ENCODE results near the gene CDK17.
A peak's percentile ranks its signal among the peaks of the same experiment; 100 is the strongest.

The CDK17 gene

DNA sequence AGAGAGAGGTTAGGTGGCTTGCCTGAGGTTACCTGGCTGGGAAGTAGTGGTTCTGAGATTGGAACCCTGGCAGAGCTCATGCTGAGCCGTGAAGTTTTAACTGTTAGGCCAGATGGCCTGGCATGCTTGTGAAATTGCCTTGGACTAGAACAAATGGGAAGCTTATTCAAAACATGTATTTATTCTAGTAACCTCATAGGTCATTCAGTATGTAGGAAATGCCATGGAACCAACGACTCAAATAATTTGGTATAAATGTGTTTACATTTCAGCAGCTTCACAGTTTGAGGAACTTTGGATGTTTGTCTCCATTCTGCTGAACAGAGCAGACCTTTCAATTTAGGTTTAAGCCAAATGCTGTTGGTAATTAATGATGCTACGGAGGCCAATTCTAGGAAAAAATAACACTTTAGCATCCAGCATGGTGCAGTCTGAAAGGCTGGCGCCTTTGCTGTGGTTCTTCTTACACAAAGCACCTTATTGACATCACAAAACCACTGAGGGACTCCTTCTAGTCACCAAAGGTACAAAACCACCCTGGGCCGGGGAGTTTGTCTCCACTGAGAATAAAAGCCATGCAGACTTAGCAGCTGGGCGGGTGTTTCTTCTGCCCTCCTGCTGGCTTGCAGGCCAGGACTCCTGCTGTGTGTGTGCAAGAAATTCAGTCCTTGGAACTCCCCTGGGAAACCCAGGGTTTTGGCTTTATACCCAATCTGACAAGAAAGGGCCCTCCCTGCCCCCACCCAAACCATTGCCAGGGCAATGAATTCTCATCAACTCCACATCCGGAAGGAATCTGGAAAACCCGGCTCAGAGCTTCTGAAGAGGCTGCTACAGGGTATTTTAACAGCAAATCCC, 141.9 kb downstream of the CDK17 start:
- DNase-seq: peak; percentile 42

DNA sequence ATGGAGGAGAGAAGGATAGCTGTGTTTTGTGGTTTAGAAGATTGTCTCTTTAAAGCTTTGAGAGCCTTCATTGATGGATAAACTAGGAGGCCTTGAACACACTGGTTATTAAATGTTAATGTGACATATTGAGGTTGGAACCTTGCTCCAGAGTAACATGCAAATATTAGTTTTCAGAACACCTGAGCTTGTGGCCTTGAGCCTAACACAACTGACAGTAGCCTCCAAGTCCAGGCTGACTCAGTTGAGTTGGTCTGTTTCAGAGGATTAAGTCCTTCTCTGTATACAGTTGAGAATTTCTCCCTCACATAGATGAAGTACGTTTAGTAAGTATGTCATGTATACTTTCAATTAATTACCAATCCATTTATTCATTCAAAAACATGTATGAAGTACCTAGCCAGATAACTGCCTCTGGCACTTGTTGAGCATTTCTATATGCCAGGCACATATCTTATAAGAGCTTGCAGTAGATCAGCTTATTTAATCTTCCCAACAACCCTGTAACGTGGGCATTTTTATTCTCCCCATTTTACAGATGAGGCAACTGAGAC, 142.6 kb downstream of the CDK17 start:
- no peak for DNase-seq

DNA sequence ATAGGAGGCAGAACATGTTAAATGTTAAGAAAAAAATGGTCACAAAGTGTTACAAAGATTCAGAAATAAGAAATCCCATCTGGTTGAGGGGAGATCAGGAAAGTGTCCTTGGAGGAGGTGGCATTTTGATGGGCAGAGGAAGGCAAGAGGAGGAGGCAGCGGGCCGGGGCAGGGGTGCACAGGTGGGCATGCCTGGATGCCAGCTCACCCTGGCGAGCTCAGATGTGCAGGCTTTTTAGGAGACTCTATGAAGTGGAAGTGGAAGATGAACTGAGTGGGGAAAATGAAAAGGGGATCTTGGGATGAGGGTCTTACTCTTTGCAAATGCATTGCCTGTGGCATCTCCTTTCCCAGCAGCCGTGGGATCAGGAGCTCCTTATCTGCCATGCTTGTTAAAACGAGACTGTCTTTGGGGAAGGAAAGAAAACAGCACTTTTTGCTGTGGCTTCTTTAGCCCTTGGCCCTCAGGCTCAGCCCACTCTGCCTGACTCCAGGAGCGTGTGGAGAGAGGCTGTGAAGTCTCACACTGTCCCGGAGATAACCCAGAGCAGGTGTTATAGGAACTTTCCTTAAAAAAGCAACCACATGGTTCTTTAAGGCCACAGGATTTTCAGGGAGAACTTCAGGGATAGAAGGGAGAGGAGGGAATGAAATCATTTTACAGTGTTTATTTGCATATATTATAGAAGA, 143.4 kb downstream of the CDK17 start:
- no peak for DNase-seq

DNA sequence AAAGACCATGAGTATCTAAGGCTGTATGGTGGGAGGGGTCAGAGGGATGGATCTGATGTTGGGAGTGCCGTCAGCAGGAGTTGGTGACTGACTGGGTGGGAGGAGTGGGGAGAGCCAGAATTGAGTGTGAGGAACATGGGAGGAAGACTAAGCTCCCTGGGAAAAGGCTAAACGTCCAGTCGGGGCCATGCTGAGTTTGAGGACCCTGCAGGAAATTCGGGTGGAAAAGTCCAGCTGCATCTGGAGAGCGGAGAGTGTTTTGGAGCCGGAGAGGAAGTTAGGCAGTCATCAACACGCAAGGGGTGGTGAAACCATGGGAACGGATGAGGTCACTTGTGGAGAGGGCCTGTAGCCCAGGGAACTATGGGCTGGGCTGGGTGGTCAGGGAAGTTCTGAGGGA, 145.2 kb downstream of the CDK17 start:
- no peak for DNase-seq

DNA sequence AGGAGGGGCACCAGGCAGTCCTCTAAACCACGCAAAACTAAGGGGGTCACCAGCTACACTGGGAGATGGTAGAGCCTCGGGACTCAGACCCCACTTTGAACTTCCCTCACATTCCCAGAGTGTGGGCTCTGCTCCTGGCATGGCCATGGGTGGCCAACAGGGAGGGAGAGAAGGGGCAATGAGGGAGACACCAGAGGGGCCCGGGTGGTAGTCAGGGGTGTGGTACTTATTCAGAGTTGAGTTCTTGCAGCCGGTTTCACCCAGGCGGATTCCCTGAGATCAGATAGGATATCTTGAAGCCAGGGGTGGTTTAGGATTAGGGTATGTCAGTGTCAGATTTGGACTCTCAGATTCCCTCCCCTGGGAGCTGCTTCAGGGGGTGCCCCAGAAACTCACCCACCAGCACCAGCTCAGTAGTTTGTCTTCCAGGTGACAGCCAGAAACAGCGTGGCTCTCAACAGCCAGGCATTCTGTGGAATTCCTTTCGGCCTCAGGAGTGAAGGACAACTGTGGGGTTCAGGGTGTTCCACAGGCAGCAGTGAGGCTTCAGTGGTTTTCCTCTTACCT, 150.0 kb downstream of the CDK17 start:
- no peak for DNase-seq

DNA sequence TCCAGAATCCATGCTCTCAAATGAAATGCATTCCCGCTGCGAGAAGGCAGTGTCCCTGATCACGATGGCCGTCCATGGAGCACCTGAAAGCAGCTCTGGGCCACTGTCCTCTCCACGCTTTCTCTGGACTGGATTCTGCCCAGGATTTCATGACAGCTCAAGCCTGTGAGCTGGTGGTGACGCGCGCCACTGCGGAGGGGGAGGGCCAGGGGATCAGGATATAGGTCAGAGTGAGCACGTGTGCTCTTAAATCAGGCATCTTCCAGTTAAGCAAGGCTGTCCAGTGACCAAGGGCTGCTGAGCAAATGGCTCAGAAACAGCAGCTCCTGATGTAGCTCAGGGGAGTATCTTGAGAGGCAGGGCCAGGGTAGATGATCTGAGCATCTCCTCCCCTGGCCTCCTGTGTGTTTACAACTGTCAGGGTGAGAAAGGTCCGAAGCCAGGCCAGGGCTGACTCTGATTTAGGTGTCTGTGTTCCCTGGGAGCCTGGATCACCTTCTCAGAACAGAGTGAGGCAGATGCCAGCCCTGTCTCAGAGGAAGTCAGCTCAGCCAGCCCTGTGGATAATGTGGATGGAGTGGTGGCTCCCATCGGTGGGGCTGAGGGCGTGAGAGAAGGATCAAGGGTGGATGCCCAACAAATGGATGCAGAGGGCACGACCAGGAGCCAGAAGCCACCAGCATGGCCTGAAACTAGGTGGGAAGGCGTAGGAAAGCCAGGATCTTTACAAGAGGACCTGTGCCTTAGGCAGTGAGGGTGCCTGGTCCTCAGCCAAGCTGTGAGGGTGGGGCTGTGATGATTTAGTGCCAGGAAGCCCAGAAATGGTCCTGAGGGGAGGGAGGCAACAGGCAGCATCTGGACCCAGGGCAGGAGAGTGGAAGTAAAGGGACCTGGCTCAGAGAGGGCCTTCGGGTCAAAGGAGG, 150.8 kb downstream of the CDK17 start:
- DNase-seq: no peak

DNA sequence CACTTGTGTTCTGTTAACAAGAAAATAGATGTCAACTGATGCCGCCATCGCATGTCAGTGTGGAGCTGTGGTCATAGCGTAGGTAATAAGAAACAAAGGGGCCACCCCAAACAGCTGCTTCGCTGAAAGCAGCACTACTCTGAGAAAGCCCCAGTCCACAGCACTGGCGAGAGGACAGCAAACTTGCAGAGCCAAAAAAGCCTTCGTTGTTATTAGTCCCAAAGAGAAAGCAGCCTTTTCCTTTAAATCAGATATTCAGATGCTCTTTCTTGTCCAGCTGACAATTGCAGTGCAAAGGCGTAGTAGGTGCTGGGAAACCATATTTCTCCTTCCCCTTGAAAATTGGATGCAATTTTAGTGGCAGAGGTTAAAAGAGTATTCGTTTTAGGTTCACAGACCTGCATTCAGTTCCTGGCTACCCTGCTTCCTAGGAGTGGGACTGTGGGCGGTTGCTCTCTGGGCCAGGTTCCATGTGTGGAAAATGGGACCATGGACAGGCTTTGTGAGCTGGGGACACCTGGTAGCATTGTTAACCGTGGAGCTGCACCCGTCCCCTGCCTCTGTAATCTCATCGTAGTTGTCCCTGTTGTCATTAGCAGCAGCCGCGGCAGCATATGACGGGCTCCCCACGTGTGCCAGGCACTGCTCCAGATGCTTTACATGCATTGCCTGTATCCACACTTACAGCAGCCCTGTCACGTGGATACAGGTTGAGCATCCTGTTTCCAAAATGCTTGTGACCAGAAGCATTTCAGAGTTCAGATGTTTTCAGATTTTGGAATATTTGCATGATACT, 151.9 kb downstream of the CDK17 start:
- DNase-seq: peak; percentile 23

DNA sequence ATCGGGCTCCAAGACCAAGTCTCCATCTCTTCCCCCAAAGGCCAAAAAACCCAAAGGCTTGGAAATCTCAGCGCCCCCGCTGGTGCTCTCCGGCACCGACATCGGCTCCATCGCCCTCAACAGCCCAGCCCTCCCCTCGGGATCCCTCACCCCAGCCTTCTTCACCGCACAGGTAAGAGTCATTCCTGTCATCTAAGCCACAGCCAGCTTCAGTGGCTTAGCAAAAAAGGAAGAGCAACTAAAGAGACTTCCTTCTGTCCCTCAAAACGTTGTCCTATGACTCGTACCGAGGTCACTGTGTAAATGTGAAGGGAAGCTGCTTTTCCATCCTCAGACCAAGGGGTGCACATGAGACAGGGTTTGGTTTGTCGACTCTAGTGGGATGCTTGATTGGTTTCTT, 152.7 kb downstream of the CDK17 start:
- DNase-seq: no peak

DNA sequence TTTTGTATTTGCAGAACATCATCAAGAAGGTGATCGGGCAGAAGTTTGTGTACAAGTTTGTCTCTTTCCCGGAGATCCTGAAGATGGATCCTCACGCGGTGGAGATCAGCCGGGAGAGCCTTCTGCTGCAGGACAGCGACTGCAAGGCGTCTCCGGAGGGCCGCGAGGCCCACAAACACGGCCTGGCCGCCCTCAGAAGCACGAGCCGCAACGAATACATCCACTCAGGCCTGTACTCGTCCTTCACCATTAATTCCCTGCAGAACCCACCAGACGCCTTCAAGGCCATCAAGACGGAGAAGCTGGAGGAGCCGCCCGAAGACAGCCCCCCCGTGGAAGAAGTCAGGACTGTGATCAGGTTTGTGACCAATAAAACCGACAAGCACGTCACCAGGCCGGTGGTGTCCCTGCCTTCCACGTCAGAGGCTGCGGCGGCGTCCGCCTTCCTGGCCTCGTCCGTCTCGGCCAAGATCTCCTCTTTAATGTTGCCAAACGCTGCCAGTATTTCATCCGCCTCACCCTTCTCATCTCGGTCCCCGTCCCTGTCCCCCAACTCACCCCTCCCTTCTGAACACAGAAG, 153.2 kb downstream of the CDK17 start:
- DNase-seq: no peak

DNA sequence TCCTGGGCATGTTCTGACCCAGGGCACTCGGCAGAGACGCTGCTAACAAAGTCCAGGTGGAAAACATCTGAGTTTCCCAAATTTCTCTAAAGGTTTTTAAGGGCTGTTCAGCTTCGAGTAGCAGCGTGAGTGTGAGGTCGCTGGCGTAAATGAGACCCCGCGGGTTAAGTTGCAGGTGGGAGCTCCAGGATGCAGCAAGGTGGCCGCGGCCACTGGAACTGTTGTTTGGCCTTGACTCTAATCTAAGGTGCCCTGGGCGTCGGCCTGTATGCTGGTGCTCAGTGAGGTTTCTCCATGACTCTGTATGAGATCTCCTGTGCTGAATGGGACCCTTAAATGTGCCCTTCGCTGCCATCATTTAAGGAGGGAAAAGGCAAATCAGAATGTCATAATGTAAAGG, 155.4 kb downstream of the CDK17 start:
- DNase-seq: no peak

DNA sequence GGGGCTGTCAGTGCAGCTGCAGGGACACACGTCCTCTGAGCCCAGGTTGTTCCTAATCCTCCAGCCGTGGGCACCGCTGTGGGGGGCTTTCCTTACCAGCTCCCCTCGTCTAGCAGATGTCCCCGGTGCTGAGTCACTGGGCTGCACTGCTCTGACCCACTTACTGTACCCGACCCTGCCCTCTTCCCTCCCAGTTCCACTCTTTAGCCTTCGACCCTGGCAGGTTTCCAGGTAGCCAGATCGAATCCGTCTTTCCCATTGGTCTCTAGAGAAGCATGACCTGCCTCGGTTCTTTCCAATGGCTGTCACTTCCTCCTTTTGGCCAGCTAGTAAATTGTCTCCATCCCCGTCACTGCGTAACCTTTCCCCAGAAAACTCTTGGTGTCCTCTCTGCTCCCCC, 157.6 kb downstream of the CDK17 start:
- DNase-seq: no peak

DNA sequence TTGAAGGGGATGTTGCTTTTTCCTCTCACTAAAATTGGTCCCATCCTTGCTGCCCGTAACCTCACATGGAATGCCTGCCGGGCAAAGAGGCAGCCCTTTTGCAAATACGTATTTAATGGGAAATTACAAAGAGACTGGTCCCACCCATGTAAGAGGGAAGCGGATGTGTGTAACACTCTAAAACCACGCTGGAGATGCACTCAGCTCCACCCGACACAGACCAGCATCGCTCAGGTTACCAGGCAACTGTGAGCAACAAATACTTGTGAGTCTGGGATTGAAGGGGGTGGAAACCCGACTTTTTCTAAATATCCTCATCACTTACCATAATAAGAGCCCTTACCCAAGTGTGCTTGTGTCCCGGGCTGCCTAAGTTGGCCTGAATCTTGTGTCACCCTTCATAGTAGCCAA, 158.4 kb downstream of the CDK17 start:
- no peak for DNase-seq

DNA sequence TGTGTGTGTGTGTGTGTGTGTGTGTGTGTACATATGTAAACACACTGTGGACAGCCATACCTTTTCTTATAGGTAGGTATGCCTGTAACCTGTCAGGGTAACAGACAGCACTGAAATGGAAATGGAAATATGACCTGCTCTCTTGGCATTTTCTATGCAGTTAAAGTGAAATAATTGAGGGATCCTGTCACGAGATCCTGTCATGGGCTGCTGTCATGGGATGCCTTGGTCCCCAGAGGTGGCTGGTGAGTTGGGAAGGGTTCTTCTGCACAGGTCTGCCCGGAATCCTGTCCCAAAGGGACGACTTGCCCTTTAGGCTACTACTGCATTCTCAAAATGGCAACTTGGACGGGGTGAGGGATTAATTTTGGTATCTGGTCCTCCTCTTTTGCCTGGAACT, 158.8 kb downstream of the CDK17 start:
- DNase-seq: no peak

DNA sequence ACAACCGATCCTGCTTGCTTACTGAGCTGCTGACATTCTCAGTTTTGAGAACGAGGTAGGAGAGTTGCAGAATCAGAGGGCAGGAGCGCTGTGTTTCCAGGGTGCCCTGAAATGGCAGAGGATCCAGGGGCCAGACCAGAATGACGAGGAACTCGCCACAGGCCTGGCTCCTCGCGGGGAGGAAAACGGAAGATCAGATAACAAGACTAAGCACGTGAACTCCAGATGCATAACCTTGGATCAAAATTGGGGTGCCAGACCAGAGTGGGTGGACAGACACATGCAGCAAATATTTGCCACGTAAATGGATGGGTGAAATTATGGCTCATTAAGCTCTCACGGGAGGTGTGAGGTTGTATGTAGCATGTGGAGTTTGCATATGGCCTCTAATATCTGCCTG, 159.6 kb downstream of the CDK17 start:
- DNase-seq: no peak

DNA sequence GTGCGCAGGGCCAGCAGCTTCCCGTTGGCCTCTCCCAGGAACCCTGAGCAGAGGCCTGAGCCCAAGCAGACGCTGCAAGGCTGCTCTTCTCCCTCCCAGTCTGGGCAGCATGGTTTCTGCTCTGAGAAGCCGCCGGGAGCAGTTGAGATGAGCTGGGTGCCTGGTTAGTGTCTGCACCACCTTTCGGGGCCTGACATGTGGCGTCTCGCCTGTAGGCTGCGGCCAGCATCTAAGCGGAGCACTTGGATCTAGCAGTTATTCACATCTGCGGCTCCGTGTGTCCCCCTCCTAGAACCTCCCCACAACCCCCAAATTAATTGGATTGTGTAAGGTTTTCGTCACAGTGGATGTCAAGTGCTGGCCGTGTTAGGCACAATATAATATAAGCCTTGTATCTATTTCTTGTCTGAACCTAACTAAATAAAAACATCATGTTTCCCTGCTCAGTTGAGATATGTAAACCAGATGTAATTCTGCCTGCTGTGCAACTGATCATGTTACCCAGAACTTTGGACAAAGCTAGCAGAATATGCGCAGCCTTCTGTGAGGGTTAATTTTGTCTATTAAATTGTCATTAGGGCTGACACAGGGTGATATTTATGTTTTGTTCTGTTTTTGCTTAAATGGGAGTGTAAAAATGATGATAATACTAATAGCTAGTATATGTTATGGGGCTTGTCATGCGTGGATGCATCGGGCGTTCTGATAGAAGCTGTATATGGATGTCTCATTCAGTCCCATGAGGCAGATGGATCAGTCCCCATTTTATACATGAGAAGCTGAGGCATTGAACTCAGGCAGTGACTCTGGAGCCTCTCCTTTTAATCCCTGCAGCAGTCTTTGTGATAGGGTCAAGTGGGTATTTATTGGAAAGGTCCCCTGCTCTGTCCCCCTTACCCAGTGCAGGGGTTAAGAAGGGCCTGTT, 160.3 kb downstream of the CDK17 start:
- DNase-seq: no peak

DNA sequence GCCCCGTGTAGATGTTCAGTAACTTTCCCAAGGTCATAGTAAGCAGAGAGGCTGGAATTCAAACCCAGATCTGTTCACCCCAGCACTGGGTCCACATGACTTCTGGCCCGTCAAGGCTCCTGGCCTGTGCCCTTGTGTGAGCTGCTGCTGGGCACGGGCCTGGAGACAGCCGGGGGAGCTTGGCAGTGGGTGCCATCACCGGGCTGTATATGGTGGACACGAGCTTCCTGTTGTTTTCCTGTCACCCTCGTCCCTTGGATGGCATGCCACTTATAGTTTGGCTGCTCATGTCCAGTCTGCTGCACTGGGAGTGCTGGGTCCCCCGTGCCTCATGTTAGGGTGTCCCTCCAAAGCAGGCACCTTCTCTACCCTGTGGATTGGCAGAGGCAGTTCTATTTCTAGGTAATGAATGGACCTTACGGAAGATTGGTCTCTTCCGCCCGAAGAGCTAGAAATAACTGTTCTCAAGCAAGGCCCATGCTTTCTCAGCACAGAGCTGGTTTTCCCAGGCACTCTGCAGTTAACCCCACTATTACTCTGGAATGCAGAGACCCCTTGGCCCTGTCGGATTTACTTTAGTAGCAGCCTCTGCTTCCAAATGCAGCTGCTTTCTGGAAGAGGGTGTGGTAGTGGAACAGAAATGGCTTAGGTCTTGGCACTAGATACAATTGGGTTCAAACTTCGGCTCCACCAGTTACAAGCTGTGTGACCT, 161.7 kb downstream of the CDK17 start:
- DNase-seq: no peak

DNA sequence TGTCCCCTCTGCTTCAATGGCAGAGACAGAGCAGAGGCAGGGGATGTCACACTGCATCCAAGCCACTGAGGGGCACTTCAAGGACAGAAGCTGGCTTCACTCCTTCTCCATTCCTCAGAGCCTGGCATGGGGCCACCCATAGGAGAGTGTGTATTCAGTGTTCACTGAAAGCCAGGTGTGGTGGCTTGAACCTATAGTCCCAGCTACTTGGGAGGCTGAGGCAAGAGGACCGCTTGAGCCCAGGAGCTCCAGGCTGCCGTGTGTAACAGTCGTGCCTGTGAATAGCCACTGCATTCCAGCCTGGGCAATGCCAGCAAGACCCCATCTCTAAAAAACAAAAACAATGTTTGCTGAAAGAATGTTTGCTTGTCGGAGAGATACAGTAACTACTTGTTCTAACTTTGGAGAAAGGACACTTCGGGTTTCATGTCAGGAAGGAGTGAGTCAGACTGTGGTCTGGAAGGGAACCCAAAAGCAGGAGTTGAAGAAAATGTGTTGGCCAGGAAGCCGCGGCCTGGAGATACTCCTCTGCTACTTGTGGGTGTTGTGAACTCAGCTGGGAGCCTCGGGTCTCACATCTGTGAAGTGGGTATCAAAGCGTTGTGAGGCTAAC, 162.7 kb downstream of the CDK17 start:
- DNase-seq: no peak

DNA sequence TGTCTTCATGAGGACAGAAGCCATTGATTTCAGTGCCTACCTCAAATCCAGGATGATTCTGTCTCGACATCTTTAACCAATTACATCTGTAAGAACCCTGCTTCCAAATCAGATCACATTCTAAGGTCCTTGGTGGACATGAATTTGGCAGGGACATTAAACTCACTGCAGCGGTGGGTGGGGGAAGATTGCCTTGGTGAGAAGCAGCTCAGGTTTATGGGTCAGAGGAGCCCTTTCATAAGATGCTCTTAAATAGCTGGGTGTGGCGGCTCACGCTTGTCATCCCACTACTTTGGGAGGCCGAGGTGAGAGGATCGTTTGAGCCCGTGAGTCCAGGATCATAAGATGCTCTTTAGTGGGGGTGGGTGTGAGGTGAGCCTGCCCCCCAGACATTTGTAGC, 163.2 kb downstream of the CDK17 start:
- DNase-seq: no peak

DNA sequence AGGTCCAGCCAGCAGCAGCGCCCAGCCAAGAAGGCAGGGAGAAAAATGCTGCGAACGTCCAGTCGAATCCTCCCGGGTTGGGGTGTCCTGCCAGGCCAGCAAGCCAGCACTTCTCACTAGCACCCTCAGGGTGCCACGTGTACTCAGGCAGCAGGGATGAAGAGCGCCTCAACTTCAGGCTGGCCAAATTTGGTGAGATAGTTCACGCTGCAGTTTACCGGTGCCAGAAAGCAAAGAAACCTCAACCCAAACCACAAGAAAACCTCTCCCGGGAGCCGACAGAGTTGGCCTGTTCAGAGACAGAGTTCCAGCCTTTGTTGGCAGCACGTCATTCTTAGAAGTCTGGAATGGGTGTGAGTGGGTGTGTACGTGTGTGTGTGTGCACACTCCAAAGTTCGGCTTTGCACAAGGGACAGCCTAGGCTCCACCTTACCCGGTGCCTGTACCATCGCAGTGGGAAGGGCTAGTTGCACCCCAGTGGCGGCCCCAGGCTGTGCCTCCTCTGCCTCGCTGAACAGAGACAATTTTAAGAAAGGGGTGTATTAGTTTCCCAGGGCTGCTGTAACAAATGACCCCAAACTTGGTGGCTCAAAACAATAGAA, 163.9 kb downstream of the CDK17 start:
- no peak for DNase-seq
